ENCODE data around the gene OR14J1. TPM values are rescaled to one million over a fixed set of nuclear protein-coding genes. Genes with fewer than 3 reads are reported as not detected.

The OR14J1 gene
- total RNA-seq, result not detected in 2 replicates

GRCh38 chr6:29301316-29301715 lies at the start of gene OR14J1:
TSS of gene OR14J1 (plus strand) at chr6:29301701. CDS start at chr6:29306690, 4,989 bp downstream.

Other genes with a start within 250 kb of the OR14J1 start
- gene OR2B3, start 214.4 kb upstream of the OR14J1 start, total RNA-seq, result not detected in 2 replicates
- not detected in 2 replicates for gene OR2J1, start 202.2 kb upstream of the OR14J1 start, total RNA-seq
- not detected in 2 replicates for gene OR2J3, start 193.6 kb upstream of the OR14J1 start, total RNA-seq
- gene OR2J2, start 130.8 kb upstream of the OR14J1 start, total RNA-seq, result not detected in 2 replicates
- not detected in 2 replicates for gene OR5V1, start 67.2 kb downstream of the OR14J1 start, total RNA-seq
- not detected in 2 replicates for gene OR12D3, start 73.6 kb downstream of the OR14J1 start, total RNA-seq
- not detected in 2 replicates for gene OR12D2, start 93.9 kb downstream of the OR14J1 start, total RNA-seq
- gene OR12D1, start 113.2 kb downstream of the OR14J1 start, total RNA-seq, result not detected in 2 replicates
- gene OR10C1, start 137.6 kb downstream of the OR14J1 start, total RNA-seq, result not detected in 2 replicates
- under 0.01 TPM in 1 of 2 replicates, not detected in the other for gene OR11A1, start 155.4 kb downstream of the OR14J1 start, total RNA-seq
- not detected in 2 replicates for gene OR2H1, start 155.5 kb downstream of the OR14J1 start, total RNA-seq
- gene MAS1L, start 186.3 kb downstream of the OR14J1 start, total RNA-seq, result not detected in 2 replicates

All from placental epithelial cell (primary cell).